GM19395 (cell line): ENCODE data around the gene MBD5.

ENCODE experiments used
- ATAC-seq: cut with Tn5 transposase; IDR thresholded peaks from one replicate; pipeline ENCODE4 v1.9.1; 2021; ENCODE audit warnings: mild to moderate bottlenecking, moderate library complexity; ENCODE audit not compliant: unreplicated experiment

The MBD5 gene

DNA sequence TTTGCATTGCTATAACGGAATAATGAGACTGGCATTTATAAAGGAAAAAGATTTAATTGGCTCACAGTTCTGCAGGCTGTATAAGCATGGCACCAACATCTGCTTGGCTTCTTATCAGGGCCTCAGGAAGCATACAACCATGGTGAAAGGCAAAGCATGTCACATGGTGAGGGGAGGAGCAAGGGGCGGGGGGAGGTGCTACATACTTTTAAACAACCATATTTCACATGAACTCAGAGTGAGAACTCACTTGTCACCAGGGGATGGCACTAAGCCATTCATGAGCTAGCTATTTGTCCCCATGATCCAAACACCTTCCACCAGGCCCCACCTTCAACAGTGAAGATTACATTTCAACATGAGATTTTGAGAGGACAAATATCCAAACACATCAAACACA is 188.7 kb downstream of the MBD5 start:
- no peak for ATAC-seq

GRCh38 chr2:148218326-148219075 is 197.6 kb downstream of the MBD5 start:
- no peak for ATAC-seq

DNA sequence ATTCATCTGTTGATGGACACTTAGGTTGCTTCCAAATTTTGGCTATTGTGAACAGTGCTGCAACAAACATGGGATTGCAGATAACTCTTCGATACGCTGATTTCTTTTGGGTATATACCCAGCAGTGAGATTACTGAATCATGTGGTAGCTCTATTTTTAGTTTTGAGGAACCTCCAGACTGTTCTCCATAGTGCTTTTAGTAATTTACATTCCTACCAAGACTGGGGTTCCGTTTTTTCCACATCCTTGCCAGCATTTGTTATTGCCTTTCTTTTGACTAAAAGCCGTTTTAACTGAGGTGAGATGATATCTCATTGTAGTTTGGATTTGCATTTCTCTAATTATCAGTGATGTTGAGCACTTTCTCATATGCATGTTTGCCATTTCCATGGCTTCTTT is 200.3 kb downstream of the MBD5 start:
- ATAC-seq: no peak

GRCh38 chr2:148221926-148222325 is 201.0 kb downstream of the MBD5 start:
- no peak for ATAC-seq

GRCh38 chr2:148231858-148232257 is 211.0 kb downstream of the MBD5 start:
- no peak for ATAC-seq

DNA sequence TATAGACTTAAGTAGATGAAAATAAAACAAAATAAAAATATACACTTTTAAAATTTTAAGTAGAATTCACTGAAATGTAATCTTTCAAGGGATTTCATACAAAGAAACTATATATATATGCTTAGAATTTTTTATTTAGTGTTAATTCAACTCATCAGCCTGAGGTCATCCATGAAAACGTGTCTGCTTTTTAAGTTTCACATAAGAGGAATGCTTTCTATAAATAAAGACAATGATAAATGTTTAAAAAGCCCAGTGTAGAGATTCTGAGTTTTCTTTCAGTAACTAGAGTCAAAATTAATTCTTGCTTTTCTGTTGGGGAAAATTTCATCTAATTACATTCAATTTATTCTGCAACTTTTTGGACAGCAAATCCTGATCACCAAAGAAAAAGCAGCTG is 213.3 kb downstream of the MBD5 start:
- ATAC-seq: no peak

- ATAC-seq: no peak
These were observed 217.0 kb downstream of the MBD5 start for GRCh38 chr2:148237911-148238310.

GRCh38 chr2:148238561-148238960 is 217.7 kb downstream of the MBD5 start:
- no peak for ATAC-seq

DNA sequence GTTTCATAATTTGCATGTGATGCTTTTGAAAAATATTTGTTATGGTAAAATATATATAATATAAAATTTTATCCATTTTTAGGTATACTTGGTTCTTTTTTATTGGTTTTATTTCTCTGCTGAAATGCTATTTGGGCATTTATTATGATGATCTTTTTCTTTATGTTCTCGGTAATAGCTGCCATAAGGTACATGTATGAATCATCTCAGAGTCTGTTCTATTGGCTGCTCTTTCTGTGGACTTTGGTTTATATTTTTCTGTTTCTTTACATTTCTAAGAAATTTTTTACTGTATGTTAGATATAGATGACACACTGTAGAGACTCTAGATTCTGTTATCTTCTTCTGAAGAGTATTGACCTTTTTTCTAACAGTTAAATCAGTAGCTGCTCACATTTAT is 219.9 kb downstream of the MBD5 start:
- ATAC-seq: no peak

GRCh38 chr2:148244593-148245292 is 223.9 kb downstream of the MBD5 start:
- no peak for ATAC-seq

GRCh38 chr2:148251993-148252392 is 231.1 kb downstream of the MBD5 start:
- no peak for ATAC-seq

DNA sequence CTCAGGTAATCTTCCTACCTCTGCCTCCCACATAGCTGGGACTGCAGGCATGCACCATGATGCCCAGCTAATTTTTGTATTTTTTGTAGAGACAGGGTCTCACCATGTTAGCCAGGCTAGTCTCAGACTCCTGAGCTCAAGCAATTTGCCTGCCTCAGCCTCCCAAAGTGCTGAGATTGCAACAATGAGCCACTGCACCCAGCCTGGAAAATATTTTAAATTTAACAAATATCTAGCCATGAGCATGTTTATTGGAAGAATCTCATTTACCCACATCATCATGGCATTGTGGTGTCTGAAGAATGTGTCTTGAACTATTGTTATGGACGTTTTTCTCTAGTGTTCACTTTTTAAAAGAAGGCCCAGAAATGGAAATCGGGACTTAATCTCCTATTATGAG is 231.8 kb downstream of the MBD5 start:
- ATAC-seq: no peak

DNA sequence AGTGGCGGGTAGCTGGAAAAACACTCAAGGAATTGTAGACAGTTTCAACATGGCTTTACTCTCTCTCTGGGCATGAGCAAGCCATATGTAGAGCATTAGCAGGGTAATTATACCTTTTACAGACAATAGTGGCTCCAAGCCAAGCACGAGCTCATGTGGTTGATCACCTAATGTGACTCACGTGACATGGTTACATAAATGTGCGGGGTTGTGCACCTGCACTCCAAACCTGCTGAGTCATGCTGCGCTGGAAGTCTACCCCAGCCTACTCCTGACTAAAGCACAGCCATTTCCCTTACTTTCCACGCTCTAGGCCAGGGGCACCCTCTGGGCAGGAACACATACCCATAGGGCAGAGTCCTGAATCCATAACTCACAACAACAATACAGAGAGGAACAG is 232.8 kb downstream of the MBD5 start:
- no peak for ATAC-seq

- ATAC-seq: no peak
These were observed 235.0 kb downstream of the MBD5 start for GRCh38 chr2:148255929-148256328.

- ATAC-seq: no peak
These were observed 236.4 kb downstream of the MBD5 start for GRCh38 chr2:148257276-148257675.

GRCh38 chr2:148258124-148258523 is 237.2 kb downstream of the MBD5 start:
- no peak for ATAC-seq

DNA sequence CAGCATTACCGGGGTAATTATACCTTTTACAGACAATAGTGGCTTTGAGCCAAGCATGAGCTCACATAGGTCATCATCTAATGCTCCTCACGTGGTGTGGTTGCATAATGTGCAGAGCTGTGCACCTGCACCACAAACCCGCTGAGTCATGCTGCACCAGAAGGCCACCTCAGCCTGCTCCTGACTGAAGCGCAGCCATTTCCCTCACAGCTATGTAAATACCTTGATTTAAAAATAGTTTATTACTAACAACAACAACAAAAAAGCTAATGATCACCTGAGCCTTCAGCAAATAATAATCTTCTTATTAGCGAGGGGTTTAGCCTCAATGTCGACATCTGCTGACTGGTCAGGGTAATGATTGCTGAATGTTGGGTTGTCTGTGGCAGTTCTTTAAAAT is 238.8 kb downstream of the MBD5 start:
- no peak for ATAC-seq

DNA sequence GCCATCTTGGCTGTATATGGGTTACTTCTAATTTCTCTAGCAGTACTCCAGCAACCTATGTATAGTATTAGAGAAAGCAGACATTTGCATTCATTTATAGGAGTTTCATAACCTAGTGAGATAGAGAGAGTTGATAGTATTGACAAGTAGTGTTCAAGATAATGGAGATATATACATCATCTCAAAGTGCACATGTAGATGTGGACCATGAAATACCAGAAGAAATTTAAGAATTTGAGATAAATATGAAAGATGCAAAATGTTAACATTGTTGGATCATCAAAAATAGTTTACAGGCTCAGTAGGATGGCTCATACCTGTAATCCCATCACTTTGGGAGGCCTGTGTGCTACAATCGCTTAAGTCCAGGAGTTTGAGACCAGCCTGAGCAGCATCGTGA is 243.0 kb downstream of the MBD5 start:
- ATAC-seq: no peak

GRCh38 chr2:148273158-148273691 is 252.3 kb downstream of the MBD5 start:
- ATAC-seq: no peak

- no peak for ATAC-seq
These were observed 258.3 kb downstream of the MBD5 start for GRCh38 chr2:148279216-148279615.

- no peak for ATAC-seq
These were observed 261.3 kb downstream of the MBD5 start for GRCh38 chr2:148282201-148282600.

GRCh38 chr2:148292431-148292830 is 271.5 kb downstream of the MBD5 start:
- no peak for ATAC-seq
